Ishikawa (cell line): Measurements from ENCODE around the gene SLC17A9.

Experiments
- CEBPB ChIP-seq: IDR thresholded peaks from 2 replicates; pipeline ENCODE4 v1.6.1; 2012
- CREB1 ChIP-seq: IDR thresholded peaks from 2 replicates; pipeline ENCODE4 v1.6.1; 2012; ENCODE audit warnings: low read depth
- EGR1 ChIP-seq: IDR thresholded peaks from 2 replicates; pipeline ENCODE4 v1.6.1; 2012
- EP300 ChIP-seq: IDR thresholded peaks from 2 replicates; pipeline ENCODE4 v1.6.1; 2012; ENCODE audit warnings: borderline replicate concordance
- FOXM1 ChIP-seq: IDR thresholded peaks from 2 replicates; pipeline ENCODE4 v1.6.1; 2012; ENCODE audit warnings: low read depth, borderline replicate concordance
- NFIC ChIP-seq: IDR thresholded peaks from 2 replicates; pipeline ENCODE4 v1.6.1; 2012
- RAD21 ChIP-seq: IDR thresholded peaks from 2 replicates; pipeline ENCODE4 v1.6.1; 2012; ENCODE audit warnings: low read depth
- TAF1 ChIP-seq: IDR thresholded peaks from 2 replicates; pipeline ENCODE4 v1.6.1; 2012; ENCODE audit warnings: low read depth, mild to moderate bottlenecking
- TCF12 ChIP-seq: IDR thresholded peaks from 2 replicates; pipeline ENCODE4 v1.6.1; 2012; ENCODE audit warnings: low read depth
- TEAD4 ChIP-seq: IDR thresholded peaks from 2 replicates; pipeline ENCODE4 v1.6.1; 2012
- YY1 ChIP-seq: IDR thresholded peaks from 2 replicates; pipeline ENCODE4 v1.6.1; 2012; ENCODE audit warnings: low read depth
- ZBTB7A ChIP-seq: IDR thresholded peaks from 2 replicates; pipeline ENCODE4 v1.6.1; 2012; ENCODE audit warnings: low read depth
- TF ChIP-seq, protein P1 (sequence below): IDR thresholded peaks from 2 replicates; pipeline ENCODE4 v1.6.1; 2012
- TF ChIP-seq, protein P2 (sequence below): IDR thresholded peaks from 2 replicates; pipeline ENCODE4 v1.6.1; 2012
- TF ChIP-seq, protein P3 (sequence below): IDR thresholded peaks from 2 replicates; pipeline ENCODE4 v1.6.1; 2012; ENCODE audit warnings: low read depth, mild to moderate bottlenecking

The SLC17A9 gene

DNA sequence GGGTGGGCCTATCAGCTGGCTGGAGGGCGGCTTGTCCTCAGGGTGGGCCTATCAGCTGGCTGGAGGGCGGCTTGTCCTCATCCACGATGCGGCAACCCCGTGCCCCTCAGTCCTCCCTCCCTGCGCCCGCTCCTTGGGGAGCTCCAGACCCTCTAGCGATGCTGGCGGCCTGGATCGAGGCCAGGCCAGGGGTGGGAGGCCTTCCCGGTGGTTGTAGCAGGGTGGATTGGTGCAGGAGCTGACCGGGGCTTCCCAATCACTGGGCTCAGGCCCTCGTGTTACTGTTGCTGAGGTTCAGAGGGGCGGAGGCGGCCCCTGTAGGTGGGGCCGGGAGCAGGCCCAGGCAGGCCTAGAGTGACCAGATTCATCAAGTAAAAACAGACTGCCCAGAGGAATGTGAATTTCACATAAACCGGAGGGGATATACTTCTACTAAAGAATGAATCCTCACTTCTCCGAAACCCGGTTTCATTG is 8.8 kb downstream of the SLC17A9 start:
- no peak for TF ChIP-seq YY1
- TF ChIP-seq NFIC: no peak
- TF ChIP-seq, protein P1, sequence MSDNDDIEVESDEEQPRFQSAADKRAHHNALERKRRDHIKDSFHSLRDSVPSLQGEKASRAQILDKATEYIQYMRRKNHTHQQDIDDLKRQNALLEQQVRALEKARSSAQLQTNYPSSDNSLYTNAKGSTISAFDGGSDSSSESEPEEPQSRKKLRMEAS: no peak
- no peak for TF ChIP-seq EGR1
- TF ChIP-seq, protein P2, sequence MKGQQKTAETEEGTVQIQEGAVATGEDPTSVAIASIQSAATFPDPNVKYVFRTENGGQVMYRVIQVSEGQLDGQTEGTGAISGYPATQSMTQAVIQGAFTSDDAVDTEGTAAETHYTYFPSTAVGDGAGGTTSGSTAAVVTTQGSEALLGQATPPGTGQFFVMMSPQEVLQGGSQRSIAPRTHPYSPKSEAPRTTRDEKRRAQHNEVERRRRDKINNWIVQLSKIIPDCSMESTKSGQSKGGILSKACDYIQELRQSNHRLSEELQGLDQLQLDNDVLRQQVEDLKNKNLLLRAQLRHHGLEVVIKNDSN: no peak
- TF ChIP-seq ZBTB7A: no peak
- TF ChIP-seq FOXM1: no peak
- TF ChIP-seq CEBPB: no peak
- no peak for TF ChIP-seq RAD21
- TF ChIP-seq EP300: no peak
- TF ChIP-seq, protein P3, sequence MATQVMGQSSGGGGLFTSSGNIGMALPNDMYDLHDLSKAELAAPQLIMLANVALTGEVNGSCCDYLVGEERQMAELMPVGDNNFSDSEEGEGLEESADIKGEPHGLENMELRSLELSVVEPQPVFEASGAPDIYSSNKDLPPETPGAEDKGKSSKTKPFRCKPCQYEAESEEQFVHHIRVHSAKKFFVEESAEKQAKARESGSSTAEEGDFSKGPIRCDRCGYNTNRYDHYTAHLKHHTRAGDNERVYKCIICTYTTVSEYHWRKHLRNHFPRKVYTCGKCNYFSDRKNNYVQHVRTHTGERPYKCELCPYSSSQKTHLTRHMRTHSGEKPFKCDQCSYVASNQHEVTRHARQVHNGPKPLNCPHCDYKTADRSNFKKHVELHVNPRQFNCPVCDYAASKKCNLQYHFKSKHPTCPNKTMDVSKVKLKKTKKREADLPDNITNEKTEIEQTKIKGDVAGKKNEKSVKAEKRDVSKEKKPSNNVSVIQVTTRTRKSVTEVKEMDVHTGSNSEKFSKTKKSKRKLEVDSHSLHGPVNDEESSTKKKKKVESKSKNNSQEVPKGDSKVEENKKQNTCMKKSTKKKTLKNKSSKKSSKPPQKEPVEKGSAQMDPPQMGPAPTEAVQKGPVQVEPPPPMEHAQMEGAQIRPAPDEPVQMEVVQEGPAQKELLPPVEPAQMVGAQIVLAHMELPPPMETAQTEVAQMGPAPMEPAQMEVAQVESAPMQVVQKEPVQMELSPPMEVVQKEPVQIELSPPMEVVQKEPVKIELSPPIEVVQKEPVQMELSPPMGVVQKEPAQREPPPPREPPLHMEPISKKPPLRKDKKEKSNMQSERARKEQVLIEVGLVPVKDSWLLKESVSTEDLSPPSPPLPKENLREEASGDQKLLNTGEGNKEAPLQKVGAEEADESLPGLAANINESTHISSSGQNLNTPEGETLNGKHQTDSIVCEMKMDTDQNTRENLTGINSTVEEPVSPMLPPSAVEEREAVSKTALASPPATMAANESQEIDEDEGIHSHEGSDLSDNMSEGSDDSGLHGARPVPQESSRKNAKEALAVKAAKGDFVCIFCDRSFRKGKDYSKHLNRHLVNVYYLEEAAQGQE: no peak
- TF ChIP-seq CREB1: no peak
- TF ChIP-seq TAF1: no peak
- no peak for TF ChIP-seq TCF12
- TF ChIP-seq TEAD4: no peak

DNA sequence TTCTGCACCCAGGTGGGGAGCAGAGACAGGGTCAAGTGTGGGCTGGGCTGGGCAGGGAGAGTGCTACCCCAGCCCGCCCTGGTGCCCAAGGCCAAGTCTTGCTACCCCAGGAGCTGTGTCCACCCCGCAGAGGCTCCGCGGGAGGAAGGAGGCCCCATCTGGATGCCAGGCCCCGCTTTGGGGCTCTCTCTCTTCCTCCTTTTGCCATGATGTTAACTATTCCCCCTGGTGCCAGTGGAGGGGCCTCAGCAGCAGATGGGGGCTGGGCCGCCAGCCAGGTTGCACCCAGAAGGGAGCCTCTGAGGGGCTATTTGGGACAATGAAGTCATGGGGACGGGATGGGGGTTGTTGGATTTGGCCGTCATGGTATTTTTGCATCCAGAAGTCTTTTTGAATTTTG is 9.3 kb downstream of the SLC17A9 start:
- TF ChIP-seq FOXM1 (no peak), TAF1 (no peak), EP300 (no peak), RAD21 (no peak), CEBPB (no peak), YY1 (no peak)
- TF ChIP-seq, protein P3: no peak
- TF ChIP-seq, protein P2: no peak

DNA sequence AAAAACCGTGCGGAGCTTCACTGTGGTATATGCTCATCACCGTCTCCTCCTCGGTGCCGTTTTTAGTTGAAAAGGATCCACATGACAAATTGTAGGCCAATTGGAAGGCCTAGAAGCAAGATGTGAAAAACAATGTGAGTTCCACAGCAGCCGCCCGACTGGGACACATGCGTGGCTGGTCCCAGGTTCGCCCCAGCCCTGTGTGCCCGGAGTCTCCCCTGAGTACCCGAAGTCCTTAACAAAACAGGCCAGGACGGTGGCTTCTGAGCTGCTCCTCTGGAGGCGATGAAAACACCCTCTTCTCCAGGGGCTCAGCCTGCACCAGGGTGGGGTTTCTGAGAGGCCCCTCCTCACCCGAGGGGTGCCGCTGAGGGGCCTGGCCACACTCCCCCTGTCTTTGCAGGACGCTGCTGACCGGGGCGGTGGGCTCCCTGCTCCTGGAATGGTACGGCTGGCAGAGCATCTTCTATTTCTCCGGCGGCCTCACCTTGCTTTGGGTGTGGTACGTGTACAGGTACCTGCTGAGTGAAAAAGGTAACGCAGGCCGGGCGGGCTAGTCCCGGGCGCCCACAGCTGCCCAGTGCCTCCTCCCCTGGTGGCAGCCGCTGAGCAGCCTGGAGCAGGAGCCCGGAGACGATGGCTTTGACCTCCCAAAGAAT is 9.8 kb downstream of the SLC17A9 start:
- TF ChIP-seq, protein P3: no peak
- TF ChIP-seq TCF12 (no peak), CREB1 (no peak), NFIC (no peak), EGR1 (no peak), TAF1 (no peak), FOXM1 (no peak), RAD21 (no peak), YY1 (no peak), CEBPB (no peak), ZBTB7A (no peak), TEAD4 (no peak), EP300 (no peak)
- TF ChIP-seq, protein P2: no peak
- TF ChIP-seq, protein P1: no peak

DNA sequence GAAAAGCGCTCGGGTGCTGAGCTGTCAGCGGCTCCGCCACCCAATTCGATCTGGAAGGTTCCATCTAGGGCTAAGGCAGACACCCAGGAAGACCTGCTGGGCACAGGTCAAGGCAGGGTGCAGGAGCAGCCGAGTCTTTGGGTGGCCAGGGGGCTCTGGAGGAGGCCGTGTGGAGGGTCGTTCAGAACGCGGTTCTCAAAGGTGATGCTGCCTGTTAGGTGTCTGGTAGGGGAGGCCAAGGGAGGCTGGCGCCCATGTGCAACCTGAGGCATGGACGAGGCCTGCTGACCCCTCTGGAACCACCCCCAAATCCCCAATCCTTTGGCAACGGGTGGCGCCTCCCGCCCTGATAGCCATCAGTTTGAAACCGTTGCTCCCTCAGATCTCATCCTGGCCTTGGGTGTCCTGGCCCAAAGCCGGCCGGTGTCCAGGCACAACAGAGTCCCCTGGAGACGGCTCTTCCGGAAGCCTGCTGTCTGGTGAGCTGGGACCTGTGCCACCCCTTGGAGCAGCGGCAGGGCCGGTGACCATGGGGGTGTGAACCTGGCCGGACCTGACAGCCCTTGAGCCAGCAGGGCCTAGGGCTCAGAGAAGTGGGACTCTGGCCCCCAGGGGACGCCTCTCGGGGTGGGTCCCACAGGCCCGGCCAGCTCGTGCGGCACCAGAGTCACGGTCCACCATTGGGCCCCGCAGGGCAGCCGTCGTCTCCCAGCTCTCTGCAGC is 10.5 kb downstream of the SLC17A9 start:
- TF ChIP-seq CEBPB: no peak
- TF ChIP-seq NFIC: no peak
- TF ChIP-seq CREB1: no peak
- TF ChIP-seq, protein P2: no peak
- TF ChIP-seq YY1: no peak
- no peak for TF ChIP-seq FOXM1
- no peak for TF ChIP-seq TEAD4
- no peak for TF ChIP-seq EGR1
- TF ChIP-seq EP300: no peak
- TF ChIP-seq RAD21: no peak
- TF ChIP-seq, protein P1: no peak
- TF ChIP-seq TAF1: no peak
